GM20000 (cell line): ENCODE results near the gene ABHD16A.
"Not testable (repeated sequence)": the region's sequence is repeated elsewhere in the genome, so short reads cannot be mapped to it uniquely, and the experiment has no call there.

Experiments
- DNase-seq: peaks from one replicate; pipeline ENCODE4 v3.0.0; 2012; ENCODE audit warnings: low spot score
- TF ChIP-seq, protein P1 (sequence below): IDR thresholded peaks from 2 replicates; pipeline ENCODE4 v1.5.1; 2012; ENCODE audit warnings: mild to moderate bottlenecking, control low read depth; ENCODE audit errors: extremely low read depth, missing control alignments

The ABHD16A gene

DNA sequence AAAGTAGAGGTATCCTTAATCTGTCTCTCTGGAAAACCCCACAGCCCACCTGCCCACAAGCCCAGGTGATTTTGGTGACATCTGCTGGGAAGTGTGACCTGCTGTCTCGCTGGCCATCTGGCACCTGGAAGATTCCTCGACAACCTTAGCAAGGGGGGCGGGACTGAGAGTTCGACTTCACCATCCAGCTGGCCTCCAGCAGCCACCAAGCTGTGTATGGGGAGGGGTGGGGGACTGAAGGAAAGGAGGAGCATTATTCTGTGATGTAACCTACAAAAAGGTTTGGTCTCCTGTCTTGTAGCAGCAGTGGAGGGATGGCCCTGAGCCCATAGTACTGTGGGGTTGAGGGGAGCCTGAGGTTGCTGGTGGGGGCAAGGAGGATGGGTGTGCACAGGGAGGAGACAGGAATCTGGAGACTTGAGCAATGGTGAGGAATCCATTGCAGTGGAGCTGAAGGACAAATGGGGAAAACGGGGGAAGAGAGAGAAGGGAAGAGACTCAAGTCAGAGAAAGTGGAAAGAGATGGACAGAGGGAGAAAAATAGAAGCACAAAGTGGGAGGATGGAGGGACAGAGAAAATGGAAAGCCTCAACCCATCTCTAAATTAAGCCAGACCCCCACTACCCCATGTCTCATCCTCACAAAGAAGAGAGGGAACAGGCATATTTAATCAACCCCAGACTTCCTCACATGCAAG lies 7.5 kb upstream of the ABHD16A start:
- TF ChIP-seq, protein P1, sequence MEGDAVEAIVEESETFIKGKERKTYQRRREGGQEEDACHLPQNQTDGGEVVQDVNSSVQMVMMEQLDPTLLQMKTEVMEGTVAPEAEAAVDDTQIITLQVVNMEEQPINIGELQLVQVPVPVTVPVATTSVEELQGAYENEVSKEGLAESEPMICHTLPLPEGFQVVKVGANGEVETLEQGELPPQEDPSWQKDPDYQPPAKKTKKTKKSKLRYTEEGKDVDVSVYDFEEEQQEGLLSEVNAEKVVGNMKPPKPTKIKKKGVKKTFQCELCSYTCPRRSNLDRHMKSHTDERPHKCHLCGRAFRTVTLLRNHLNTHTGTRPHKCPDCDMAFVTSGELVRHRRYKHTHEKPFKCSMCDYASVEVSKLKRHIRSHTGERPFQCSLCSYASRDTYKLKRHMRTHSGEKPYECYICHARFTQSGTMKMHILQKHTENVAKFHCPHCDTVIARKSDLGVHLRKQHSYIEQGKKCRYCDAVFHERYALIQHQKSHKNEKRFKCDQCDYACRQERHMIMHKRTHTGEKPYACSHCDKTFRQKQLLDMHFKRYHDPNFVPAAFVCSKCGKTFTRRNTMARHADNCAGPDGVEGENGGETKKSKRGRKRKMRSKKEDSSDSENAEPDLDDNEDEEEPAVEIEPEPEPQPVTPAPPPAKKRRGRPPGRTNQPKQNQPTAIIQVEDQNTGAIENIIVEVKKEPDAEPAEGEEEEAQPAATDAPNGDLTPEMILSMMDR, result no peak
- DNase-seq, result no peak

DNA sequence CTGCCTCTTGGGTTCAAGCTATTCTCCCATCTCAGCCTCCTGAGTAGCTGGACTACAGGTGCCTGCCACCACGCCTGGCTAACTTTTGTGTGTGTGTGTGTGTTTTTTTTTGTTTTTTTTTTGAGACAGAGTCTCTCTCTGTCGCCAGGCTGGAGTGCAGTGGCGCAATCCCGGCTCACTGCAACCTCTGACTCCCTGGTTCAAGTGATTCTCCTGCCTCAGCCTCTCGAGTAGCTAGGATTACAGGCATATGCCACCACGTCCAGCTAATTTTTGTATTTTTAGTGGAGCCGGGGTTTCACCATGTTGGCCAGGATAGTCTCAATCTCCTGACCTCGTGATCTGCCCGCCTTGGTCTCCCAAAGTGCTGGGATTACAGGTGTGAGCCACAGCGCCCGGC lies 6.0 kb upstream of the ABHD16A start:
- DNase-seq, result not testable (repeated sequence)

DNA sequence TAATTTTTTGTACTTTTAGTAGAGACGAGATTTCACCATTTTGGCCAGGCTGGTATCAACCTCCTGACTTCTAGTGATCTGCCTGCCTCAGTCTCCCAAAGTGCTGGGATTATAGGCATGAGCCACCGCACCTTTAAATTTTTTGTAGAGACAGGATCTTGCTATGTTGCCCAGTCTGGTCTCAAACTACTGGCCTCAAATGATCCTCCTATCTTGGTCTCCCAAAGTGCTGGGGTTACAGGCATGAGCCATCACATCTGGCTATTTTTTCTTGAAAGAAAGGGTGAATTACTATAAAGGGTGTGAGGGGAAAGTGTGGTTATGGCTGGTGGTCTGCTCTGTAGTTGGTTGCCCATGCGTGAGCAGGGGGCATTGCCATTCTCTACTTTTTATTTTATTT lies 5.1 kb upstream of the ABHD16A start:
- TF ChIP-seq, protein P1, result no peak
- DNase-seq, result no peak

GRCh38 chr6:31707701-31708100 lies 4.6 kb upstream of the ABHD16A start:
- TF ChIP-seq, protein P1, result no peak
- no peak for DNase-seq

DNA sequence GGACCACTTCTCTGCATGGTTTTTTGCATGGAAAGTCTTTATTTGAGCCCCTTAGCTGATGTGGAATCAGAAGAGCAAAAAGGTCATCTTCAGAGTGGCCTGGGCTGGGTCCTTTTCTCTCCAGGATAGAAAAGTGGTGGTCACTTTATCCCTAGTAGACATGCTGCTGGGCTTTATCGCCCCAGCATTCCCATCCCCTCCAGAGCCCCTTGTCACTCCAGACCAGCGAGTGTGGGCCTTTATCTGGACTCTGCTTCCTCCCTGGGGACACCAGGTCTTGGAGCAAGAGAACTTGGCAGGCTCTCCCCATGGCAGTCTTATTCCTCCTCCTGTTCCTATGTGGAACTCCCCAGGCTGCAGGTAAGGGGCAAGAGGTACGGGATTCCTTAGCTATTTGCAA lies 3.5 kb upstream of the ABHD16A start, which contains the start of gene LY6G6F:
TSS of gene LY6G6F (plus strand) at position 268 of the 400 bp plus-strand sequence. CDS start at position 309, 41 bp downstream.
- no peak for DNase-seq

DNA sequence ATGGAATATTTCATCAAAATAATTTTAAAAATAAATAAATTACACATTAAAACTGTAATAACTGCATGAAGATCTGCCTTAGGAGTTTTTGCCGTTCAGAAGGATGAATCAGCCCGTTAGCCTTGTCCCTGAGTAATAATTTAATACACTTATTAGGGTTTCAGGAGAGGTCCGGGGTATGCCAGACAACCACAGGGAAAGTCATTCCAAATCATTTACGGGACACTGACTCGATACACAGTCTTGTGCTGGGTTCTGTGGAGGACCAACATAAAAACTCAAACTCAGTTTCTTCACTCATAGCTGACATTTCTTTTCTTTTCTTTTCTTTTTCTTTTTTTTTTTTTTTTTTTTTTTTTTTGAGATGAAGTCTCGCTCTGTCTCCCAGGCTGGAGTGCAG lies 2.8 kb upstream of the ABHD16A start:
- TF ChIP-seq, protein P1, result no peak

More for the DNA sequence above, 3.5 kb upstream of the ABHD16A start, which contains the start of gene LY6G6F:
- TF ChIP-seq, protein P1, result no peak

GRCh38 chr6:31702405-31702818 lies 712 bp downstream of the ABHD16A start:
- TF ChIP-seq, protein P1, result no peak
- DNase-seq, result peak; percentile 42

More for the DNA sequence above, 2.8 kb upstream of the ABHD16A start:
- DNase-seq, result no peak
